GM18507 (cell line): ENCODE measurements around the gene RASSF1.
"Not testable (repeated sequence)": the region's sequence is repeated elsewhere in the genome, so short reads cannot be mapped to it uniquely, and the experiment has no call there.

Experiments
- DNase-seq: peaks from one replicate; pipeline ENCODE4 v3.0.0; 2011; ENCODE audit warnings: low read depth; ENCODE audit not compliant: insufficient read length; ENCODE audit errors: extremely low spot score
- FAIRE-seq: peaks from 2 replicates; lab custom pipeline; 2011; peaks lifted over from hg19 to GRCh38; lab: Jason Lieb, UNC

Gene RASSF1

DNA sequence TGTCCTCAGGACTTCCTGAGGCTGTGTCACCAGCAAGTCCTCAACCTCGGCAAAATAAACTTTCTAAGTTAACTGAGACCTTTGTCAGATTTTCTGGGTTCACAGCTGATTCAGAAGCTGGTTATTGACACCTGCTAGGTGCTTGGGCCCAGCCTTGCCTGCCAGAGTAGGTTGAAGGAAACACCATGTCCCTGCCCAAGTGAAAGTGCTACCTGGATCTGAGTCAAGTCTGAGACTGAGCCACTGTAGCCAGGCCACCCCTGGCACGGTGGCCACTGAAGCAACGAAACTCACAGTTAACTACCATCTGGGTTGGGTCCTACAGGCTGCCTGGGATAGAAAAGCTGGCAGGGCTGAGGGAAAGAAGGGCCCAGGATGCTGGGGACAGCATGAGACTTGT, 26.3 kb downstream of the RASSF1 start:
- FAIRE-seq (no peak), DNase-seq (no peak)

- not testable (repeated sequence) for FAIRE-seq, DNase-seq
Measured at GRCh38 chr3:50312041-50312440, 28.6 kb downstream of the RASSF1 start.

- FAIRE-seq (no peak), DNase-seq (no peak)
Measured at GRCh38 chr3:50304601-50305000, 36.0 kb downstream of the RASSF1 start.

GRCh38 chr3:50303013-50303815, 37.4 kb downstream of the RASSF1 start, which contains the start of gene HYAL1:
Gene HYAL1 (minus strand): TSS chr3:50303574. CDS start chr3:50302956, 618 bp downstream.
- FAIRE-seq (no peak), DNase-seq (no peak)

DNA sequence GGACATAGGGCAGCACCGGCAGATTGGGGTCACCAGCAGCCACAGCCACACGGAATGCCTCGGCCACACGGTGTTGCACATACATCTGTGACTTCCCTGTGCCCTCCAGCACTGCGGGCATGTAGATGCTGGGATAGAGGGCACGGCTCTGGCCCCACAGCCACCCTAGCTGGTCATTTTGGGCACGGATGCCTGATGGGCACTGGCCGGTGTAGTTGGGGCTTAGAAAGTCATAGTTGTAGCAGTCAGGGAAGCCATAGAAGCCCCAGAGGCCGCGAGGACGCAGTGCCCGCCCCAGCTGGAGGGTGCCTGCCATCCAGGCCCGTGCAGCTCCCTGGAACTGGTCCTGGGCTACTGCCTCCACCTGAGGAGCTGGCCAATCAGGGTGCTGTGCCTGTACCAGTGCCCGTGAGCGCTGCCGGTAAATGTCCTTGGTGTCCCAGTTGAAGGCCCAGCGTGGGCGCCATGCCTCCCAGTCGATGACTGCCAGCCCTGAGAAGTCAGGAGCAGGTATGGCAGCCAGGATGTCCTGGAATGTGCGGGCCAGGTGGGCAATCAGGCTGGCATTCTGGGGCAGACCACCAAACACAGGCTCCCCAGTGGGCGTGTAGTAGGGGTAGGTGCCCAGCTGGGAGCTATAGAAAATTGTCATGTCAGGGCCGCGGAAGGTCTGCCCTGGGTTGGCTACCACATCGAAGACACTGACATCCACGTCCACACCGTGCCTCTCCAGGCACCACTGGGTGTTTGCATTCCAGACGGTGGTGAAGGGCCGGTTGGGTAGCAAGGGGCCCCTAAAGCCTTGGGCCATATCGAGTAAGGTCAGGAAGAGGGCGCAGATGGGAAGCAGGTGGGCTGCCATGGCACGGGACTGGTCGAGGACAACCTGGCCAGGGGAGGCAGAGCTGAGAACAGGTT, 38.3 kb downstream of the RASSF1 start:
- FAIRE-seq (no peak), DNase-seq (no peak)

GRCh38 chr3:50300681-50301254, 39.9 kb downstream of the RASSF1 start:
- DNase-seq (no peak), FAIRE-seq (no peak)

DNA sequence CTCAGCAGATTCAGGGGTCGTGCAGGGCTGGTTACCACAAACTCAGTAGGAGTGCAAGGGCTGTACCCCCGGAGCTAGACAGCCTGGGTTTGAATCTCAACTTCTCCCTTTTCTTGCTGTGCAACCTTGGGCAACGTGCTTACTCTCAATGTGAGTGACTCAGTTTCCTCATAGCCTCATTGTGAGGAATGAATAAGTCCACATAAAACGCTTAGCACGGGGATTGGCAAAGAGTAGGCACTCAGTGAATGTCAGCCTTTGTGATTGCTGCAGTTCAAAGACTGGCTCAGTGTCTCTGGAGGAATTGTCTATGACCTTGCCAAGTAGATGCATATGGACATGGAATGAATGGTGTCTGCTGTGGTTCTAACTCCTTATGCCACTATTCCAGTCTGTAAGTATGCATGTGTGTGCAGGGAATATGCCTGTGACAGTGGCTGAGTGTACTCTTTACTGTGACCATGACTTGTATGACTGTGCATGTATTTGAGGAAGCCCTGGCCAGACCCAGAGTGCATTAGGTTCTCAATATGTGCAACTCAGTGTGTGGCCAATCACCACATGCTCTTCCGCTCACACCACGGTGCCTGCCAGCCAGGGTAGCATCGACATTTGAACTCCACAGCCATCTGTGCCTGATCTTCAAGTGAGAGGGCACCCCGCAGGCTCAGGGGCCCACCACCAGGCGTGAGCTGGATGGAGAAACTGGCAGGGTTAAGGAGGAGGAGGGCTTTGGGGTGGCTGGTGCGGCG, 40.5 kb downstream of the RASSF1 start:
- no peak for DNase-seq
- FAIRE-seq: no peak

DNA sequence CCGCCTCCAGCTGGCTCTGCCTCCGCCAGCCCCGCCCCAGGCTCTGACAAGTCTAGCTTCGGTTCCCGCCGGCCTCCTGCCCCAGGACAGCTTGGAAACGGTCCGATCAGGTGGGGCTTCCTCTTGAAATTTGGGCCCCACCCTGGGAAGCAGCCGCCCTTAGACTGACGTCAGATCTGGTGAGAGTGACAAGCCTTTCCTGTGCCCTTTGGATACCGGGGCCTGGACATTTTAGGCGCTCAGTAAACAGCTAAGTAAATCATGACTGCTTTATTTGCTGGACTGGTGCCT, 41.1 kb downstream of the RASSF1 start:
- no peak for FAIRE-seq
- DNase-seq: no peak

- FAIRE-seq (peak; percentile 100), DNase-seq (peak; percentile 95)
Measured at GRCh38 chr3:50298836-50299637, 41.6 kb downstream of the RASSF1 start, which contains the start of the genes HYAL3 and NAA80. Gene HYAL3 (minus strand): TSS chr3:50299405. CDS start chr3:50295602, 3,803 bp downstream. Gene NAA80 (minus strand): TSS chr3:50299405. CDS start chr3:50297463, 1,942 bp downstream.

DNA sequence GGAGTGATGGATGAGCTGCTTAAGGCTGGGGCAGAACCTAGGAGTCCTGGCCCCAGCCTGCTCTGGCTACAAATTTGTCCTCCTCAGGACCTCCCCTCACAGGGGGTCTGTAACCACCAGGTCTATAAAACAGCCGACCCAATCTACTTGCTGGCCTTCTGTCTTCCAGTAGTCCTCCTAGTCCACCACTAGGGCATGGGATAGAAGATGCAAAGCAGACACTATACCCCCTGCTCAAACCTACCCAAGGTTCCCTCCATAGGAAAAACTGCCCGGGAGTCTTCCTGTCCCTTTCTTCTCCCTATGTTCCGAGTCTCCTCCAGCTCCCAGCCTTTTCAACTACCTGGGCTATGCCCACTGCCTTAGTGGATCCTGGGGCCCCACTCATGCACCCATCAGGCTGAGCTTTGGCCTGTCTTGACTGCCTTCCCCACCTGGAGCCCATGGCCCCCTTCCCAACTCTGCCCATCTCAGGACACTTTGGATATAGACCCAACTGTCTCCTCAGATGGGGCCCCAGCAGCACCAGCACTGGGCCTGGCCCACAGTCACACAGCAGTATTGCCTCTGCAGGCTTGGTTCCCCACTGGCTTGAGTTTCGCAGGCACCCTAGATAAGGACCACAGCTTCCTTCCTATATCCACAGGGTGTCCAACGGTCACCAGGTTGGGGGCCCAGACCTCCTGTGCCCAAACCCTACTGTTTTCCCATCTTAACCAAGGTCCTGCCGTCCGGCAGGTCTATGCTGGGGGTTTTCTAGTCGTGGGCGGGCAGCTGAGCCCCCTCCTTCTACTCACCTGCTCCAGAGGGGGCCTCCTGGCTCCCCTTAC, 42.5 kb downstream of the RASSF1 start:
- no peak for FAIRE-seq
- no peak for DNase-seq

DNA sequence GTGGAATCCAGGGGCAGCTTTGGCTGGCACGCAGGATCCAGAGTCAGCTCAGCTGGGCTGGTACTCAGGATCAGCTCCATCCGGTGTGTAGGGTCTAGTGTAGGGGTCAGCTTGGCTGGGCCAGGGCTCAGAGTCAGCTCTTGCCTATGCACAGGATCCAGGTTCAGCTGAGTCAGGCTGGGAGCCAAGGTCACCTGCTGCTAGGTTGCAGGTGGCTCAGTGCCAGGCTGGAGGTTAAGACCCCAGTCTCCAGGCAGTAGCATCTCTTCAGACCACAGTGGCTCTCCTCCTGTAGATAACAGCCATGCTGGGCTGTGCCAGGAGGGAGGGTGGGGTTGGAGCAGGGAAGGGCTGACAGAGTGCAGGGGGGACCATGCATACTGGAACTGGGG, 43.3 kb downstream of the RASSF1 start:
- FAIRE-seq: no peak
- no peak for DNase-seq

DNA sequence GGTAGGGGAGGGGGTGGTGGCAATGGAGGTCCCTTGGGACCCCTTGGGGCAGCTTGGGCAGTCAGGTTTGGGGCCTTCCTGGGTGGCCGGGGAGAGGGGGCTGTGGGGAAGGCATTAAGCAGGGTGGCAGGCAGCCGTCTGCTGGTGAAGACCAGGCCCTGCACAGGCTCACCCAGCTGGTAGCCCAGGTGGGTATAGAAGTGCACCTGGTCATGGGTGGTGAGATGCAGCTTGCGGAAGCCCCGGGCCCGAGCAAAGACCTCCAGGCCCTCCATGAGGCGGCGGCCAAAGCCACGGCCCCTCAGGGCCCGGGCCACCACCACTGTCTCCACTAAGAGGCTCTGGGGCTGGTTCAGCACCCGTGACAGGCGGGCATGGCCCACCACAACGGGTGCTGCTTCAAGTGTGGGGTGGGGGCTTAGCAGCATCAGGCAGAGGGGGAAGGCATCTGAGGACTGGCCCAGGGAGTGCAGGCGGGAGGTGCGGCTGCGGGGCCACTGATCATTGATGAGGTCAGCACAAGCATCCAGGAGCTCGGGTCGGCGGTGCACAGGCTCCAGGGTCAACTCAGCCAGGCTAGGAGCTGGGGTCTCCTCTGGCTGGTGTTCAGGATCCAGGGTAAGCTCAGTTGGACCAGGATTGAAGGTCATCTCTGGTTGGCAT, 43.8 kb downstream of the RASSF1 start:
- no peak for FAIRE-seq
- DNase-seq: no peak

GRCh38 chr3:50295553-50296431, 44.8 kb downstream of the RASSF1 start:
- FAIRE-seq: no peak

GRCh38 chr3:50294492-50295403, 45.9 kb downstream of the RASSF1 start:
- DNase-seq: no peak
- FAIRE-seq: no peak

More at GRCh38 chr3:50295553-50296431, 44.8 kb downstream of the RASSF1 start:
- no peak for DNase-seq

DNA sequence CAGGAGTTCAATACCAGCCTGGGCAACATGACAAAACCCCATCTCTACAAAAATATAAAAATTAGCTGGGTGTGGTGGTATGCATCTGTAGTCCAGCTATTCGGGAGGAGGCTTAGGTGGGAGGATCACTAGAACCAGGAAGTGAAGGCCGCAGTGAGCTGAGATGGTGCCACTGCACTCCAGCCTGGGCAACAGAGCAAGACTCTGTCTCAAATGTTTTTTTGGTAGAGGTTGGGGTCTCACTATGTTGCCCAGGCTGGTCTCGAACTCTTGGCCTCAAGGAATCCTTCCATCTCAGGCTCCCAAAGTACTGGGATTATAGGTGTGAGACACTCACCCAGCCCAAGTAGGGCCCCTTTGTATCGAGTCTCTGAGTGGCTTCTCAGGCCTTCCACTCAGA, 46.5 kb downstream of the RASSF1 start:
- FAIRE-seq (no peak), DNase-seq (no peak)
